ELR (cell line): ENCODE measurements around the gene SP100.

Experiments used
- DNase-seq: peaks from one replicate; pipeline ENCODE4 v3.0.0-alpha.2; 2015; ENCODE audit warnings: low read depth

The SP100 gene

DNA sequence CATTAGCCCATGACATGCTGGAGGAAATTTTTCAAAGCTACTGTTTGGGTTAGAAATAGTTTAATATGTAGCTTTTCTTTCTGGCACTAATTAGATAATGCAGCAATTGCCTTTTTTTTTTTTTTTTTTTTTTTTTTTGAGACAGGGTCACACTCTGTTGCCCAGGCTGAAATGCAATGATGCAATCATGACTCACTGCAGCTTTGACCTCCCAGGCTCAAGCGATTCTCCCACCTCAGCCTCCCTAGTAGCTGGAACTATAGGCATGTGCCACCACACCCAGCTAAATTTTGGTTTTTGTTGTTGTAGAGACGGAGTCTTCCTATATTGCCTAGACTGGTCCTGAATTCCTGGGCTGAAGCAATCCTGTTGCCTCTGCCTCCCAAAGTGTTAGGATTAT is 136.2 kb downstream of the SP100 start:
- no peak for DNase-seq

- DNase-seq, result peak; percentile 18
These were observed 141.1 kb downstream of the SP100 start for GRCh38 chr2:230557065-230557464.

DNA sequence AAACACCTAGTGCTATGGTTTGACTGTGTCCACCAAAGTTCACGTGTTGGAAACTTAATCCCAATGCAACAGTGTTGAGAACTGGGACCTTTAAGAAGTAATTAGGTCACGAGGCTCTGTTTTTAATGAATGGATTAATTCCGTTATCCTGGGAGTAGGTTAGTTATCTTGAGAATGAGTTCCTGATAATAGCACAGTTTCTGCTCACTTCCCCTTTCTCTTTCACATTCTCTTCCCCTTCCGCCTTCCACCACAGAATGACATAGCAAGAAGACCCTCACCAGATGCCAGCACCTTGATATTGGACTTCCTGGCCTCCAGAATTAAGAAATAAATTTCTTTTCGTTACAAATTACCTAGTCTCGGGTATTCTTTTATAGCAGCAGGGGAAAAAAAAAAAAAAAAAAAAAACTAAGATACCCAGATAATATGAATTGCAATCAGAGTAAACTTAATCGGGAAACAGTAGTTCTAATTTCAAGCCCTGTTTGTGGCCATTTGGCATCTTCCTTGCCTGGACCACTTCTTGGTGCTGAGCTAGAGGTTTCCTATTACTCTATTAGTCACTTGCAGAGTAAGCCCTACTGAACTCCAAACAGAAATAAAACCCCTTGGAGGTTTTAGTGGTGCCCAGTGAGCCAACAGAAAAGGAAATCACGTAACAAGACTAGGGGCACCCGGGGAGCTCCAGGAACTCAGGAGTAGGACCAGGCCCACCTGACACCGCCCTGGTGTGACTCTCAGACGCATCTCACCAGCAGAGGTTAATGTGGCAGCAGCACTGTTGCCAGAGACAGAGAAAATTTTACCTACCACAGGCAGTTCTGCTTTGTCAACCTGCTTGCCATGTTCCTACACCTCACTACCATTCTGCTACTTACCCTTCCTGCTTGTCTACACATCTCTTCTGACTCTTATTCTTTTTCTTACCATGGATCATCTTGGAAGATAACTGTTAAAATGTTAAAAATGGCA is 149.1 kb downstream of the SP100 start:
- DNase-seq, result no peak

DNA sequence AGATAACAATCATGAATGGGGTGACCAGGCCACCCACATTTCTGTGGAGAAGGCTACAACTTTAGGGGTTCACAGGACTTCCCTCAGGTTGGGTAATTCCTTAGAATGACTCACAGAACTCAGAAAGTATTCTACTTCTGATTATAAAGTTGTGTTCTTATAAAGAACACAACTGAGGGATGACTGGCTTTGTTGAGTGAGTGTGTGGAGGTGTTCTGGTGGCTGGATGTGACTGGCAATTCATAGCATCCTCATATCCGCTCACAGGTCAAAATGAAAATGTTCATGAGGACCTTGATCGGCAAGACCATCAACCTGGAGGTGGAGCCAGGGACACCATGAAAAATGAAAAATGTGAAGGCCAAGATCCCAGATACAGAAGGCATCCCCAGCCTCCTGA is 153.3 kb downstream of the SP100 start:
- DNase-seq, result no peak

GRCh38 chr2:230570987-230571386 is 155.0 kb downstream of the SP100 start:
- no peak for DNase-seq

GRCh38 chr2:230575642-230576324 is 159.8 kb downstream of the SP100 start:
- no peak for DNase-seq

GRCh38 chr2:230577114-230577513 is 161.1 kb downstream of the SP100 start:
- DNase-seq, result no peak

DNA sequence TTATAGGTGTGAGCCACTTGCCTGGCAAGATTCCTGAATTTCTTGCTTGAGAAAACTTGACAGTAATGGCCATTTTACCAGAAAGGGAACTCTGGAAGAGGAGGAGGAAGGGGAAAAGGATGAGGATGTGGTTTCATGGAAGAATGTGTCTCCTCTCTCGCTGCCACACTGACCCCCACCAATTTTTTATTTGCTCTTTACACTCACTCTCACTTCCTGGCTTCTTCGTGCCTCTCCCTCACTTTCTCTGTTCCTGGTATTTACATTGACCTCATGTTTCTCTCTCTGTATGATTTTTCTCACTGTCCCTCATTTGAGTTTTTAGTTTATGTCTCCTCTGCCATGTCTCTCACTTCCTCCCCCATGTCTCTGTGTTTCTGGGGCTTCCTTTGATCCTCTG is 162.1 kb downstream of the SP100 start:
- peak; percentile 15 for DNase-seq

DNA sequence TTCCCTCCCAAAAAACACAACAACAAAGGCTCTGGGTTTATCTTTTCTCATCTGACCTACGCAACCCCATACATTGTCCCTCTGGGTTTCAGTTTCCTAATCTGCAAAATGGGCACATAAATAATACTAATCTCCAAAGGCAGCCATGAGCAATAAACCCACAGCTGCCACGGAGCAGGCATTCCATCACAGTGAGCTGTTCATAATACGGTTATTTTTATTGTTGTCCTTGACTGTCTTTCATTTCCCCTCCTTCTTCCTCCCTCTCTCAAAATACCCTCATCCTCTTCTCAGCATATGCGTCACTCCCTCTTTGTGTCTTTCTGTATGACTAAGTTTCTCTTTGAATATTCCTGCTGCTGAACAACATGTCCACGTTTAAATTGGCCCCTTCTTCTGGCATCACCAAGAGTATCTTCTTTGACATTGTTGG is 166.9 kb downstream of the SP100 start:
- DNase-seq, result peak; percentile 91

DNA sequence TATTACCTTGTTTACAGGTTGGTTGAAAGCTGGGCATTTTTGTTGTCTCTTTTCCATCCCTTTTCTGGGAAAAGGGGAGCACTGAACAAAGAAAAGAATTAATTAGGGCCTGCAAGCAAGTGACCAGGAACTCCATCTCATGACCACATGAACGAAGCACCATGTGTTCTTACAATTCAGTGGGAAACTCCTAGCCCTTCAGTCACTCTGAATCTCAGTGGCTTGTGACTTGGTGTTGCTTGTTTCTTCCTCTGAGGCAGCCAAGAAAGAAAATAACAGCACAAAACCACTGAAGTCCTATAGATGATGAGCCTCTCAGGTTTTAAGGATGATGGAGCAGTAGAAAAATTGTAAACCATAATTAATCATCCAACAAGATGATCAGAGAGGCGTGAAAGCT is 167.6 kb downstream of the SP100 start:
- no peak for DNase-seq

GRCh38 chr2:230586328-230586982 is 170.5 kb downstream of the SP100 start:
- no peak for DNase-seq

DNA sequence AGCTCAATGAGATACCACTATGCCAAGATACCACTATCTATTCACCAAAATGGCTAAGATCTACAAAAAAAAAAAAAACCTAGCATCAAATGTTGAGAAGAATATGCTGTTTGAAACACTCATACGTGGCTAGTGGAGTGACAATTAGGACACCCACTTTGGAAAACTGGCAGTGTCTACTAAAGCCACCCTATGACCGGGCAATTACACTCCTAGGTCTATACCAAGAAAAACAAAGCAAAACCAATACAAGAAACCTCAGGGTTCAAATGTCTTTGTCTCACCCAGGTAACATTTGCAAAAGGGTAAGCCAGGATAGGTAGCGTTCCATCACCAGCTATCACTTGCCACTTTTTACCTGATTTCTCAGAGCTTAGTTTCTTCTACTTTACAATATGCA is 173.0 kb downstream of the SP100 start:
- no peak for DNase-seq

DNA sequence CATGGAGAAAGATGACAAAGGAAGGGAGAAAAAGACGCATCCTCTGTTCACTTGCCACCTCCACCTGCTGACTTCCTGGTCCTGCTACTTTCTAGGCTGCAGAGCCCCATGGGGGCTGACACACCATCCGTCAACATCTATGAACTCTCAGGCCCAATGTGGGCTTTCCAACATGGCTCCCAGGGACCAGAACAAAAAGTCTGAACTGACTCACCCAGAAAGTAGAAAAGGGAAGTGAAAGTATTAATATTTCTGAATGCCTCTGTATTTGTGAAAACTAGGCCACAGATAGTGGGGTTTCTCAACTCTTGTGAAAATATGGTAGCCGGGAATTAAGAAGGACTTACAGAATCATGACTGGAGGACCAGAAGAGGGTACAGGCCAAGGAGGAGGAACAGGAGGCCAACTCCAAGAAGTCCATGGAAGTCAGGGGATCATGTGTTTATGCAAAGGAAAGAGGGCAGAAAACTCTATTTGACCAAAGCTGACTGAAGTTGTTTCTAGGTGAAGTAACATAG is 173.6 kb downstream of the SP100 start:
- DNase-seq, result no peak

GRCh38 chr2:230590333-230590732 is 174.3 kb downstream of the SP100 start:
- DNase-seq, result no peak

DNA sequence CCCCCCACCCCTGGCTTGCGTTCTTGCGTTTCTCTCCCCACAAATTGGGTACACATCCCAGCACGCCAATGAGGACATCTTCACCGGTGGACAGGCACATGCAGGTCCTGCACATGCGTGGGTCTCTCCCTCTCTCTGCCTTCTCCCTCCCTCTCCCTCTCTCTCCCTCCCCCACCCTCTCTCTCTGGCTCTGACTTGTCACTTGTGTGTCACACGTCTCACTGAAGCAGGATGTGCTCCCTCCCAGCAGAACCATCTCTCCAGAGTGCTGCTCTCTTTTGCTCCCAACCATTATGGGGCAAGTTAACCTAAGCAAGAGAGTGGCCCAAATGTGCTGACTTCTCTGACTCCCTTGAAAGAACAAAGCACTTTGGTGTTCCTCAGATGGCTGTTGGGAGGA is 175.8 kb downstream of the SP100 start:
- no peak for DNase-seq

GRCh38 chr2:230592775-230593174 is 176.8 kb downstream of the SP100 start:
- no peak for DNase-seq
